HepG2 (cell line): ENCODE data around the gene TBC1D20. TPM values are rescaled to one million over a fixed set of nuclear protein-coding genes. Genes with fewer than 3 reads are reported as not detected.

Experiments used
- AHDC1 ChIP-seq: sonication (generic); formaldehyde crosslinking; IDR thresholded peaks from 2 replicates; pipeline ENCODE4 v1.5.1; 2020; ENCODE audit warnings: mild to moderate bottlenecking, missing genetic modification reagents, borderline replicate concordance
- DMAP1 ChIP-seq: IDR thresholded peaks from 2 replicates; pipeline ENCODE4 v1.6.1; 2016
- E2F1 ChIP-seq: sonication (generic); formaldehyde crosslinking; IDR thresholded peaks from 2 replicates; pipeline ENCODE4 v1.5.0; 2020; ENCODE audit warnings: missing genetic modification reagents
- GMEB1 ChIP-seq: sonication (generic); formaldehyde crosslinking; IDR thresholded peaks from 2 replicates; pipeline ENCODE4 v1.5.1; 2020; ENCODE audit warnings: missing genetic modification reagents, mild to moderate bottlenecking, borderline replicate concordance
- KDM5B ChIP-seq: sonication (generic); formaldehyde crosslinking; IDR thresholded peaks from 2 replicates; pipeline ENCODE4 v1.4.0; 2020; ENCODE audit warnings: missing genetic modification reagents, mild to moderate bottlenecking, borderline replicate concordance
- MEIS1 ChIP-seq: sonication (generic); formaldehyde crosslinking; IDR thresholded peaks from 2 replicates; pipeline ENCODE4 v1.9.0; 2021; ENCODE audit warnings: mild to moderate bottlenecking, missing genetic modification reagents, moderate library complexity, borderline replicate concordance
- ZBTB1 ChIP-seq: sonication (generic); formaldehyde crosslinking; IDR thresholded peaks from 2 replicates; pipeline ENCODE4 v1.4.0; 2020; ENCODE audit warnings: missing genetic modification reagents, borderline replicate concordance
- ZBTB49 ChIP-seq: sonication (generic); formaldehyde crosslinking; IDR thresholded peaks from 2 replicates; pipeline ENCODE4 v1.4.0; 2020; ENCODE audit warnings: missing genetic modification reagents, borderline replicate concordance
- ZNF282 ChIP-seq: fragments of 450-650 bp; IDR thresholded peaks from 2 replicates; pipeline ENCODE4 v1.6.1; 2018; ENCODE audit not compliant: partially characterized antibody
- ZNF562 ChIP-seq: sonication (generic); formaldehyde crosslinking; IDR thresholded peaks from 2 replicates; pipeline ENCODE4 v1.8.0; 2022; ENCODE audit warnings: missing genetic modification reagents, borderline replicate concordance
- ZNF619 ChIP-seq: sonication (generic); formaldehyde crosslinking; IDR thresholded peaks from 2 replicates; pipeline ENCODE4 v1.4.0; 2020; ENCODE audit warnings: mild to moderate bottlenecking, missing genetic modification reagents
- ZSCAN22 ChIP-seq: sonication (generic); formaldehyde crosslinking; IDR thresholded peaks from 2 replicates; pipeline ENCODE4 v1.4.0; 2020; ENCODE audit warnings: mild to moderate bottlenecking, missing genetic modification reagents
- ZSCAN29 ChIP-seq: sonication (generic); formaldehyde crosslinking; conservative IDR thresholded peaks from 2 replicates; pipeline ENCODE4 v1.4.0; 2020; ENCODE audit warnings: mild to moderate bottlenecking, missing genetic modification reagents
- polyA plus RNA-seq, 8 experiments: library from polyadenylated mRNA; depleted of rRNA in 3 of 8; stranded (reverse) in 7 of 8; unstranded in 1 of 8; fragments of >200 nt; fragmentation: Illumina TruSeq in 4 of 8; extraction: Trizol in 4 of 8; gene quantifications; 2 replicates each; pipeline versions ENCODE4 v1.2.1 to v1.2.3, GENCODE V29; 2011 to 2016; ENCODE audit warnings: low read depth in 4 of 8, missing spikeins in 1 of 8, mixed read lengths in 1 of 8; ENCODE audit not compliant: insufficient read depth in 1 of 8
- total RNA-seq, 5 experiments: library from RNA; depleted of rRNA; stranded (reverse); fragments of >200 nt; fragmentation: Illumina TruSeq; extraction: Trizol; gene quantifications; 2 replicates each; pipeline ENCODE4 v1.2.3, GENCODE V29; 2016; ENCODE audit warnings: low read depth in 1 of 5

The TBC1D20 gene
- total and polyA plus RNA-seq, 2 of the 13 experiments (the other 11 are each of a cell fraction or from before 2014, with no cell fraction given) = 36.6 to 47.1 TPM

GRCh38 chr20:400454-401275, 61.7 kb downstream of the TBC1D20 start (continued):
- TF ChIP-seq AHDC1 (CRISPR knock-in tag) = no peak
- TF ChIP-seq ZNF282 = no peak
- TF ChIP-seq ZBTB49 (CRISPR knock-in tag) = no peak
- peak; percentile 72; the same call in 1 of the 2 replicates for TF ChIP-seq ZNF619 (CRISPR knock-in tag)
- no peak for TF ChIP-seq ZSCAN29 (CRISPR knock-in tag)
- TF ChIP-seq ZBTB1 = no peak
- no peak for TF ChIP-seq ZNF562 (CRISPR knock-in tag)
- TF ChIP-seq E2F1 (CRISPR knock-in tag) = no peak
- no peak for TF ChIP-seq MEIS1 (CRISPR knock-in tag)
- TF ChIP-seq KDM5B (CRISPR knock-in tag) = no peak; the same call in 1 of the 2 replicates
- peak; percentile 19; the same call in 1 of the 2 replicates for TF ChIP-seq DMAP1
- no peak; the same call in 1 of the 2 replicates for TF ChIP-seq GMEB1
- no peak for TF ChIP-seq ZSCAN22 (CRISPR knock-in tag)
